ENCODE data around the gene MANSC1.

DNA sequence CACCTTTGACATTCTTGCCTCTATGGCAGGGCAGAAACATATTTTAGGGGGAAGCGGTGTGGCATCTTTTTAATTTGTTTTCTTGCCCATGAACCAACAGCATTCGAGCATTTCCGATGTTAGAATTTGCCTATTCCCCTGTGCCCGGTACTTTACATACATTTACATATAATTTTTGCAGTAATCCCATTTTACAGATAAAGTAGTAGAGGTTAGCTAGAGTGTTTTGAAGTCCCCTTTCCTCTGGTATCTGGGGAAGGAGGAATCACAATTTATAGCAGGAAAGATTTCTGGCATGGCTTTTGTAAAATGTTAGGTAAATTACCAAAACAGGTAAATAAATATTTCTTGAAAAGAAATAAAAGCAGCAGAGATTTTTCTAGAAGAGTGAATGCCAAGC is 8.5 kb upstream of the MANSC1 start:
- TF ChIP-seq POLR2A (IDR thresholded peaks at IDR 0.05; ENCODE audit: extremely low read depth, insufficient read length) (no peak), MYC (IDR thresholded peaks at IDR 0.05; ENCODE audit: low read depth, low read length) (no peak)
- TF ChIP-seq, protein P1, sequence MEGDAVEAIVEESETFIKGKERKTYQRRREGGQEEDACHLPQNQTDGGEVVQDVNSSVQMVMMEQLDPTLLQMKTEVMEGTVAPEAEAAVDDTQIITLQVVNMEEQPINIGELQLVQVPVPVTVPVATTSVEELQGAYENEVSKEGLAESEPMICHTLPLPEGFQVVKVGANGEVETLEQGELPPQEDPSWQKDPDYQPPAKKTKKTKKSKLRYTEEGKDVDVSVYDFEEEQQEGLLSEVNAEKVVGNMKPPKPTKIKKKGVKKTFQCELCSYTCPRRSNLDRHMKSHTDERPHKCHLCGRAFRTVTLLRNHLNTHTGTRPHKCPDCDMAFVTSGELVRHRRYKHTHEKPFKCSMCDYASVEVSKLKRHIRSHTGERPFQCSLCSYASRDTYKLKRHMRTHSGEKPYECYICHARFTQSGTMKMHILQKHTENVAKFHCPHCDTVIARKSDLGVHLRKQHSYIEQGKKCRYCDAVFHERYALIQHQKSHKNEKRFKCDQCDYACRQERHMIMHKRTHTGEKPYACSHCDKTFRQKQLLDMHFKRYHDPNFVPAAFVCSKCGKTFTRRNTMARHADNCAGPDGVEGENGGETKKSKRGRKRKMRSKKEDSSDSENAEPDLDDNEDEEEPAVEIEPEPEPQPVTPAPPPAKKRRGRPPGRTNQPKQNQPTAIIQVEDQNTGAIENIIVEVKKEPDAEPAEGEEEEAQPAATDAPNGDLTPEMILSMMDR (IDR thresholded peaks at IDR 0.05; ENCODE audit: low read depth, low read length): no peak
- TF ChIP-seq, protein P2, sequence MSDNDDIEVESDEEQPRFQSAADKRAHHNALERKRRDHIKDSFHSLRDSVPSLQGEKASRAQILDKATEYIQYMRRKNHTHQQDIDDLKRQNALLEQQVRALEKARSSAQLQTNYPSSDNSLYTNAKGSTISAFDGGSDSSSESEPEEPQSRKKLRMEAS (IDR thresholded peaks at IDR 0.05; ENCODE audit: low read depth, low read length): no peak

Measured in NB4 (cell line).